K562 (cell line): ENCODE results near the gene EIF3K. TPM values are rescaled to one million over a fixed set of nuclear protein-coding genes. Genes with fewer than 3 reads are reported as not detected.
A peak's percentile ranks its signal among the peaks of the same experiment; 100 is the strongest.

Experiments
- C11orf30 ChIP-seq: fragments of 450-650 bp; IDR thresholded peaks from 2 replicates; pipeline ENCODE4 v1.6.1; 2016; ENCODE audit warnings: low read depth, mild to moderate bottlenecking
- CHD1 ChIP-seq: fragments of 200-600 bp; sonication (generic); IDR thresholded peaks from one replicate; pipeline ENCODE4 v1.6.1; 2012; ENCODE audit warnings: mild to moderate bottlenecking, moderate library complexity, low read length, inconsistent platforms
- FOXP1 ChIP-seq: sonication (generic); formaldehyde crosslinking; IDR thresholded peaks from 2 replicates; pipeline ENCODE4 v1.8.0; 2022; ENCODE audit warnings: mild to moderate bottlenecking, missing genetic modification reagents
- HDAC2 ChIP-seq: fragments of 450-650 bp; IDR thresholded peaks from 2 replicates; pipeline ENCODE4 v1.6.1; 2016; ENCODE audit warnings: mild to moderate bottlenecking
- MEIS2 ChIP-seq: fragments of 450-650 bp; IDR thresholded peaks from 2 replicates; pipeline ENCODE4 v1.6.1; 2014; ENCODE audit warnings: mild to moderate bottlenecking; ENCODE audit not compliant: partially characterized antibody
- MTA3 ChIP-seq: fragments of 450-650 bp; formaldehyde crosslinking; IDR thresholded peaks from 2 replicates; pipeline ENCODE4 v1.6.1; 2017; ENCODE audit warnings: mild to moderate bottlenecking, borderline replicate concordance
- NCOA6 ChIP-seq: fragments of 450-650 bp; IDR thresholded peaks from 2 replicates; pipeline ENCODE4 v1.6.1; 2017; ENCODE audit warnings: mild to moderate bottlenecking
- NFIX ChIP-seq: fragments of 250-450 bp; sonication (Bioruptor Pico); IDR thresholded peaks from 2 replicates; pipeline ENCODE4 v1.4.0; 2020; ENCODE audit warnings: low read depth, mild to moderate bottlenecking, moderate library complexity
- PHB2 ChIP-seq: fragments of 450-650 bp; IDR thresholded peaks from 2 replicates; pipeline ENCODE4 v1.6.1; 2017; ENCODE audit warnings: low read depth
- POLR2AphosphoS5 ChIP-seq: IDR thresholded peaks from 2 replicates; pipeline ENCODE4 v1.6.1; 2011; ENCODE audit warnings: mild to moderate bottlenecking, low read depth, low read length, moderate library complexity; ENCODE audit not compliant: control insufficient read depth, insufficient read depth
- SIX5 ChIP-seq, 2 experiments: IDR thresholded peaks; 2 replicates each; pipeline ENCODE4 v1.6.1; 2011; ENCODE audit warnings: low read length in 2 of 2, borderline replicate concordance in 1 of 2, low read depth in 1 of 2, mild to moderate bottlenecking in 1 of 2, moderate library complexity in 1 of 2; ENCODE audit not compliant: insufficient read depth in 1 of 2
- SMAD2 ChIP-seq: fragments of 150-350 bp; IDR thresholded peaks from 2 replicates; pipeline ENCODE4 v1.6.1; 2014; ENCODE audit warnings: low read depth, mild to moderate bottlenecking, low read length
- SP1 ChIP-seq: sonication (generic); formaldehyde crosslinking; IDR thresholded peaks from 2 replicates; pipeline ENCODE4 v1.8.1; 2022; ENCODE audit warnings: mild to moderate bottlenecking, missing genetic modification reagents
- SRF ChIP-seq, 2 experiments: fragments of 250-450, 450-650 bp in 1 of 2; sonication (Bioruptor Pico) in 1 of 2; sonication (generic) in 1 of 2; formaldehyde crosslinking; IDR thresholded peaks; 2 replicates each; pipeline versions ENCODE4 v1.5.0 to v1.5.1; 2020 to 2022; ENCODE audit warnings: mild to moderate bottlenecking in 1 of 2, missing genetic modification reagents in 1 of 2
- SRSF9 ChIP-seq: fragments of 200-400 bp; formaldehyde crosslinking; IDR thresholded peaks from 2 replicates; pipeline ENCODE4 v1.6.1; 2017; ENCODE audit warnings: low read depth, low read length, borderline replicate concordance
- SUPT5H ChIP-seq: fragments of 450-650 bp; IDR thresholded peaks from 2 replicates; pipeline ENCODE4 v1.6.1; 2016
- TSC22D4 ChIP-seq: fragments of 450-650 bp; IDR thresholded peaks from 2 replicates; pipeline ENCODE4 v1.6.1; 2016; ENCODE audit warnings: missing genetic modification characterization, missing biosample characterization, control low read depth
- XRCC5 ChIP-seq: fragments of 200-400 bp; formaldehyde crosslinking; IDR thresholded peaks from 2 replicates; pipeline ENCODE4 v1.6.1; 2017; ENCODE audit warnings: low read depth, mild to moderate bottlenecking, low read length
- ZBED1 ChIP-seq: IDR thresholded peaks from 2 replicates; pipeline ENCODE4 v1.6.1; 2014
- ZBTB12 ChIP-seq: fragments of 250-450 bp; sonication (Bioruptor Pico); IDR thresholded peaks from 2 replicates; pipeline ENCODE4 v1.4.0; 2020
- ZNF175 ChIP-seq: fragments of 200-800 bp; sonication (Bioruptor generic); IDR thresholded peaks from 2 replicates; pipeline ENCODE4 v1.6.1; 2016; ENCODE audit warnings: low read depth, mild to moderate bottlenecking, missing genetic modification characterization, missing compliant biosample characterization
- ZNF239 ChIP-seq: fragments of 250-450 bp; sonication (Bioruptor Pico); IDR thresholded peaks from 2 replicates; pipeline ENCODE4 v1.4.0; 2020; ENCODE audit warnings: mild to moderate bottlenecking
- ZNF253 ChIP-seq: fragments of 250-450 bp; sonication (Bioruptor Pico); conservative IDR thresholded peaks from 2 replicates; pipeline ENCODE4 v1.6.1; 2021; ENCODE audit warnings: mild to moderate bottlenecking
- ZNF395 ChIP-seq: fragments of 200-800 bp; sonication (Bioruptor generic); IDR thresholded peaks from 2 replicates; pipeline ENCODE4 v1.6.1; 2017; ENCODE audit warnings: missing genetic modification characterization, missing compliant biosample characterization
- ZNF444 ChIP-seq: fragments of 250-450 bp; sonication (Bioruptor Pico); IDR thresholded peaks from 2 replicates; pipeline ENCODE4 v1.4.0; 2020; ENCODE audit warnings: mild to moderate bottlenecking, moderate library complexity
- ZNF551 ChIP-seq: fragments of 250-450 bp; sonication (Bioruptor Pico); IDR thresholded peaks from 2 replicates; pipeline ENCODE4 v1.5.0; 2021; ENCODE audit warnings: mild to moderate bottlenecking, moderate library complexity
- ZNF639 ChIP-seq, 2 experiments: fragments of 200-800 bp in 1 of 2; sonication (Bioruptor generic) in 1 of 2; sonication (generic) in 1 of 2; formaldehyde crosslinking in 1 of 2; IDR thresholded peaks in 1 of 2; conservative IDR thresholded peaks in 1 of 2; 2 replicates each; pipeline versions ENCODE4 v1.5.0 to v1.6.1; 2016 to 2020; ENCODE audit warnings: missing compliant biosample characterization in 1 of 2, missing genetic modification characterization in 1 of 2, missing genetic modification reagents in 1 of 2
- polyA plus RNA-seq, 8 experiments: library from polyadenylated mRNA; depleted of rRNA in 4 of 8; stranded (reverse) in 5 of 8; unstranded in 3 of 8; fragments of >200 nt; fragmentation: Nextera tagmentation in 2 of 8; fragmentation: Illumina TruSeq in 1 of 8; extraction: Ambion mirVana in 2 of 8; extraction: Trizol in 1 of 8; gene quantifications; 2 replicates each; pipeline versions ENCODE4 v1.2.1 to v1.2.3, GENCODE V29; 2011 to 2014; ENCODE audit warnings: inconsistent platforms in 1 of 8, missing spikeins in 1 of 8
- total RNA-seq, 7 experiments: library from RNA; depleted of rRNA in 6 of 7; stranded (reverse); fragments of >200 nt in 6 of 7; fragmentation: Illumina TruSeq in 2 of 7; extraction: Trizol in 2 of 7; gene quantifications; 2 replicates each; pipeline versions ENCODE4 v1.2.1 to v1.2.3, GENCODE V29; 2011 to 2021; ENCODE audit warnings: low replicate concordance in 1 of 7

The EIF3K gene
- total and polyA plus RNA-seq, 9 of the 15 experiments (the other 6 are each of a cell fraction or from before 2014, with no cell fraction given) = 387 to 1,827 (median 733) TPM

- TF ChIP-seq XRCC5 (no peak), SRF (CRISPR knock-in tag; IDR thresholded peaks at IDR 0.05) (no peak), FOXP1 (CRISPR knock-in tag) (no peak), SIX5 (IDR thresholded peaks at IDR 0.05; ENCODE audit: borderline replicate concordance in 1 of 2, insufficient read depth in 1 of 2, low read depth in 1 of 2, low read length in 2 of 2) (no peak), MEIS2 (no peak), SMAD2 (no peak), ZBTB12 (CRISPR knock-in tag) (0 out of 2 replicates have a peak, but pooled peaks have one; percentile 7), MTA3 (no peak), ZNF395 (0 out of 2 replicates have a peak, but pooled peaks have one; percentile 20), ZNF444 (no peak), TSC22D4 (tag) (no peak), ZNF253 (CRISPR knock-in tag) (no peak), ZNF175 (CRISPR knock-in tag) (no peak), ZNF551 (no peak), ZBED1 (no peak), ZNF239 (no peak), SP1 (CRISPR knock-in tag) (no peak), PHB2 (no peak), CHD1 (no peak), SUPT5H (no peak), C11orf30 (no peak), ZNF639 (CRISPR knock-in tag; conservative IDR thresholded peaks at IDR 0.05 in 1 of 2, IDR thresholded peaks at IDR 0.05 in 1 of 2) (0 out of 4 replicates have a peak, but pooled peaks of 1 of the 2 experiments have one; percentile 20), POLR2AphosphoS5 (no peak), NFIX (CRISPR knock-in tag) (no peak), NCOA6 (no peak), HDAC2 (no peak), SRSF9 (no peak)
Observed at GRCh38 chr19:38678217-38678890, 59.4 kb downstream of the EIF3K start (continued).
